Right ventricle myocardium superior (tissue), 1 donor: ENCODE data around the gene MRGPRE. TPM values are rescaled to one million over a fixed set of nuclear protein-coding genes. Genes with fewer than 3 reads are reported as not detected.
A peak's percentile ranks its signal among the peaks of the same experiment; 100 is the strongest.

ENCODE experiments used
- ATAC-seq: fragments of 200-7000 bp; cut with Tn5 transposase; one replicate; pipeline ENCODE4 v1.9.1; 2020; ENCODE audit warnings: mild to moderate bottlenecking; ENCODE audit not compliant: poor library complexity
- DNase-seq: peaks from one replicate; pipeline ENCODE4 v3.0.0-alpha.2; 2020
- intact Hi-C: fragments of 100-400 bp; cut with DNase I; formaldehyde crosslinking; loops from one replicate; pipeline ENCODE4 v1.11.2; 2022
- total RNA-seq: library from RNA; stranded (reverse); fragmentation: NEBNext Ultra II Directional; extraction: Animal tissue kit (Norgen Biotek cat#: 25700); gene quantifications from one replicate; pipeline ENCODE4 v1.2.1, GENCODE V29; 2021
- donor health status: DM: no; HTN: yes; CAD: no; lungs with severe emphysema.

MRGPRE gene
- total RNA-seq, 1 donor from 2014 or later = 0.16 TPM

DNA sequence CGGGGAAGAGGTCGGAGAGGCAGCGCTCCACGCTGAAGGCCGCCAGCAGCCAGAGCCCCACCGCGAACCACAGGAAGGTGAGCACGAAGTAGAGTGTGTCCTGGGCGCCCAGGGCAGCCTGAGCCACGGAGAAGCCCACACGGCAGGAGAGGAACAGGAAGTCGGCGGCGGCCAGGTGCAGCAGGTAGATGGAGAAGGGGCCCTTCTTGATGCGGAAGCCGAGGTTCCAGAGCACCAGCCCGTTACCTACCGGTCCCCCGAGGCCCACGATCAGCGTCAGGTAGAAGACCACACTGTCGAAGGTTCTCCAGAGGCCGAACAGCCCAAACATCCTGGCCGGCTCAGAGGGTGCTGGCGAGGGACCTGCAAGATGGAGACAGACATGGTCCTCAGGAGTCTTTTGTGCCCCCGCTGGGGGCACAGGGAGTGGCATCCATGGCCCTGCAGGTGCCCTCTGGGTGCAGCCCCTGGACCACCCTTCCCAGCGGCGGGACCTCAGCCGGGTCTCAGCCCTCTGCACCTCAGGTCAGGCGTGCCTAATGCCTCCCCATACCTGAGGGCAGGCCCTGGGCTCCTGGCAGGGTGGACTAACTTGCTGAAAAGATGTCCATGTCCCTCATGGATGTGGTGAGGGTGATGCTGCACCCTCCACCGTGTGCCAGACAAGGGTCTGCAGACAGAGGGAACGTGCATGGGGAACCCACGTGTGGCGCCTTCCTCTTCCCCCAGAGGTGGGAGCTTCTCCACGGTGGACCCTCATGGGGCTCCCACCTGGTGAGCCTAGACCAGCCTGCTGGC is 13.5 kb downstream of the MRGPRE start, which contains the start of gene MRGPRG:
MRGPRG (minus strand) TSS at position 331 of the 798 bp plus-strand sequence; CDS start at position 331, 0 bp downstream.
- no peak for ATAC-seq
- DNase-seq = peak; percentile 36
- intact Hi-C loops = loop anchor here (5.0 kb wide), 2 partner anchors 111 to 181 kb away; no protein-coding TSS in a partner anchor

DNA sequence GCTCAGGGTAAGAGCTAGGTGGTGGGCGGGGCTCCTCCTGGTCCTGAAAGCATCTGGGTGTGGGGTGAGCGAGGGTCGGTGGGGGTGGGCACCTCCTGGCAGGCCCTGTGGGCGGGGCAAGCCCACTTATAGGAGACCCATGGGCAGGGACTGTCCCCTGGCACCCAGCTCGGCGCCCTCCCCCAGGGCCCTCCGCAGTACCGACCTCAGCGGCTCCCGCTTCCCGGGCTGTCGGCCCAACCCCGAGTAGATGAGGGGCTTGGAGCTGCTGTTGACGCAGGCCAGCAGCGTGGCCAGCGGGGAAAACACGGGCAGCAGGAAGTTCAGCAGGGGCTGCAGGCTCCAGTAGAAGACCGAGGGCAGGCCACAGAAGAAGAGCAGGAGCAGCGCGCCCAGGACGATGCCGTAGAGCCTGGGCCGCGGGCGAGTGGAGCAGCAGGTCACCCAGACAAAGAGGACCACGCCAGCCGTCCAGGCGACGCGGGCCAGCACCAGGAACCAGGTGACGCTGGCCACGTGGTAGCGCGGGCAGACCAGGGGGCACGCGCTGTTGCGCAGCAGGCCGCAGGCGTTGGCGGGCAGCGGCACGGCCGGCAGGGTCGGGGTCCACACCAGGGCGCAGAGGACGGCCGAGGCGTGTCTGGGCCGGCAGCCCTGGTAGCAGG is 14.3 kb downstream of the MRGPRE start:
- DNase-seq (peak; percentile 36), ATAC-seq (peak; percentile 9)
- intact Hi-C loops = loop anchor here (5.0 kb wide), 2 partner anchors 111 to 181 kb away; no protein-coding TSS in a partner anchor

DNA sequence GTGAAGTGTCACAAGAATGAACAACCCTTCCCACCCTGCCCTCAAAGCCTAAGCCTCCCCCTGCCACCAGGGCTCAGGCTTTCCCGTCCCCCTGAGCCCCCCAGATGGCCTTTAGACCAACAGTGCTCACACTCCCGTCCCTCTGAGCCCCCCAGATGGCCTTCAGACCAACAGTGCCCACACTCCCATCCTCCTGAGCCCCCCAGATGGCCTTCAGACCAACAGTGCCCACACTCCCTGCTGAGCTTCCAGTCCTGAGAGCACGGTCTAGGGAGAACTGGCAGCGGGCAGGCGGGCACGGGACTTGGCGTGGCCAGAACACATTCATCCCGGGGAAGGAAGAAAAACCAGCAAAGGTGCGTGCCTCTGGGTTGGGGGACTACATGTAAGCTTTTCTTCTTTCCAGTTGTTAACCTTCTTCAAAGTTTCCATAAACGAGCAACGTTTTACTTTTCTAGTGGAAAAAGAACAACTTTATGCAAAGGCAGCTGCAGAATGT is 16.1 kb downstream of the MRGPRE start:
- peak; percentile 19 for DNase-seq
- intact Hi-C loops = loop anchor here (5.0 kb wide), 2 partner anchors 109 to 179 kb away; no protein-coding TSS in a partner anchor
- no peak for ATAC-seq

DNA sequence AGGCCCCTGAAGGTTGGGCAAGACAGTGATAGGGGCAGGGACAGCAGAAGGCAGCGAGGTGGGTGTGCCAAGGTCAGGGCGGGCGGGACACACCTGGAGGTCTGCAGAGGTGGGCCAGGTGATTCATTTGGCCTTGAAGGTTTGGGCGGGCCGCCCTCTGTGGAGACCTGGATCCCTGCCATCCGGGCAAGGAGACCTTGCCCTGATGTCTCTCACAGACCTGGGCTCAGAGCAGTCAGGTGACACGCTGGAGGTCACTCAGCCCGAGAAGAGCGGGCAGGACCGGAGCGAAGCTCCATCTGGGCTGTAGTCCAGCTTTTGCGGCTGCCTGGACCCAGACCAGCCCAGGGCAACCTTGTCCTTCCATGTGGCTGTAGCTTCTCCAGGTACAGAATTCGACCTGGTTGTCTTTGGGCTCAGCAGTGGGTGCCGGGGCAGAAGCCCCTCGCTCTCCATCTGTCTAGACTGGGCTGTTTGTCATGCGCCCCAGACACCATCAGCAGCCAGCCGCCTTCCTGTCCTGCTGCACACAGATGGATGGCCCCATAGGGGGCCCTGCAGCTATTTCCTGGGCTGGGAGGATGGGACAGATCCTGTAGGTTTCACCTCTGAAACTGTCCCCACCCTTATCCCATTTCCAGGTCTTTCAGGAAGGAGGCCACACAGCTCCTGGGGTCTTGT is 16.7 kb downstream of the MRGPRE start:
- DNase-seq = peak; percentile 37
- intact Hi-C loops = loop anchor here (5.0 kb wide), 2 partner anchors 108 to 178 kb away; no protein-coding TSS in a partner anchor
- no peak for ATAC-seq

GRCh38 chr11:3214420-3214699 is 17.9 kb downstream of the MRGPRE start:
- intact Hi-C loops = no loop called here
- no peak for ATAC-seq
- no peak for DNase-seq

DNA sequence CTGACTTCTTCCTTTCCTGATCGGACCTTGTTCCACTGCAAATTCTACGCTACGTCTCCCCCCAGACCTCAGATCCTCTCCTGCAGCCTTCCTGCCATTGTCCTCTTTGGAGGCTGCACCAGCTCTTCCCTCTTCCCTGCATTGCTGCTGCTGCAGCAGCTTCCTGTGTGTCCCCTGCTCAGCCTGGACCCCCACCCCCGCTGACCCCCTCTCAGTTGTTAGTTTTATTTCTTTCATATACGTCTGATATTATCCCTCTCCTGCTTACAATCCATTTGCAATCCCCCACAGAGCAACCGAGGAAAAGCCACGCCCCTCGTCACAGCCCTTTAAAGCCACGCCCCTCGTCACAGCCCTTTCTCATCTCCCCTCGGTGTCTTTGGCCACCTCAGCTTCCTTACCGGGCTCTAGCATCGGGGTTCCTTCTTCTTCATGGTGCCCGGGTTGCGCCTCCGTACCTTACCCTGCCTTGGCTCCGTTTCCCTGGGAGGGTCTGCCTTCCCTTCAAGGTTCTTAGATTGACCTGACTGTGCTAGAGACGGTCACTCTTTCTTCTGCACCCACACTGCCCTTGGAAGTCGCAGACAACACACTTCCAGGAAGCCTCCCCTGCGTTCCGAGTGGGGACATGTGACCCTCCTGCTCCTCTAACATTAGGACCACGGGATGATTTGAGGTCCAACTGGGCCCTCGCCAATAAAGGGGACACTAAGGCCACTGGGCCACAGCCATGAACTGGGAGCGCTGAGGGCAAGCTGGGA is 18.4 kb downstream of the MRGPRE start:
- ATAC-seq (no peak), DNase-seq (peak; percentile 26)
- intact Hi-C loops = no loop called here

- ATAC-seq = no peak
- intact Hi-C loops = no loop called here
- DNase-seq = peak; percentile 12
These were observed 23.9 kb downstream of the MRGPRE start for GRCh38 chr11:3208272-3208671.

GRCh38 chr11:3207526-3208189 is 24.6 kb downstream of the MRGPRE start:
- DNase-seq = peak; percentile 24
- no peak for ATAC-seq
- intact Hi-C loops = no loop called here

DNA sequence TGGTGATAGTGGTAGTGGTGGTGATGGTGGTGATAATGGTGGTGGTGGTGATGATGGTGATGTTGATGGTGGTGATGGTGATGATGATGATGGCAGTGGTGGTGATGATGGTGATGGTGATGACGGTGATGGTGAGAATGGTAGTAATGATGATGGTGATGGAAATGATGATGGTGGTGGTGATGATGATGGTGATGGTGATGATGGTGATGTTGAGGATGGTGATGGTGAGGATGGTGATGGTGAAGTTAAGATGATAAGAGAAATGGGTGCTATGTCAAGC is 25.4 kb downstream of the MRGPRE start:
- ATAC-seq = no peak
- intact Hi-C loops = no loop called here
- DNase-seq = no peak

- no peak for ATAC-seq
- DNase-seq = peak; percentile 23
- intact Hi-C loops = no loop called here
These were observed 25.9 kb downstream of the MRGPRE start for GRCh38 chr11:3206156-3206921.

DNA sequence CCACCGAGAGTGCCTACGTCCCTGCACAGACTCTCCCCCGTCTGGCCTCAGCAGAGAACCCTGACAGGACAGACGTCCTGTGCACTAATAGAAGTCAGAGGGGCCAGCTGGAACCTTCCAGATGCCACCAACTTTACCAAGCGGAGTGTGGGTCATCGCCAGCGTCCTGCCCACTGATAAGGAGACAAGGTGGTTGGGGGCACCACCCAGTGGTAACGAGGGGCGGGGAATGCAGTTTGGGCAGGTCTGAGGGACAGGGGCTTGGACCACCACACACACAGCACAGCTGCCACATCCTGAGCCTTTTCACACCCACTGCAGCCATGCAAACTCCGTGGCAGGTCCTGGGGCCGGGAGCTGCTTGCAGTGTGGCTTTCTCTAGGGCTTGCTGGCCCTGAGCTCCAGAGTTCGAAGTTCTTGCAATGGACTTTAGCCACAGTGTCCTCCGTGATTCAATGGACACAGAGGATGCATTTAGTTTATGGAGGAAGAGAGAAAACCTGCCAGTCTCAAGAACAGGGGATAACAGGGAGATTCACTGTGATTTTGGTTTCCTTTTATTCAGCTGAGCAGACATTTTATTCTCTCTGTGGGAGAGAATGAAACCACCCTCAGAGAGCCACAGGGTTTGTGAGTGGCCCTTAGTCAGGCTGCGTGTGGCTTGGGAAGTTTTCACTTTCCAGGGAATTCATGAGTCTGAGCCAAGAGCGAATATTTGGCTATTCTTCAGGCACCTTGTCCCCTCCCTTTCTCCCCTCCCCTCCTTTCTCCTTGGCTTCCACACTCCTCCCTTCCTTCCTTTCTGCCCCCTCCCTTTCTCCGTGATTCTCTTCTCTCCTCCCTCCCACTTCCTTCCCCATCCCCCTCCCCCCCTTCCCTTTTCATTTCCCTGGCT is 26.7 kb downstream of the MRGPRE start:
- ATAC-seq (no peak), DNase-seq (peak; percentile 26)
- intact Hi-C loops = no loop called here

- peak; percentile 25 for DNase-seq
- no peak for ATAC-seq
- intact Hi-C loops = no loop called here
These were observed 27.8 kb downstream of the MRGPRE start for GRCh38 chr11:3204141-3205015.

- ATAC-seq (peak; percentile 54), DNase-seq (peak; percentile 40)
- intact Hi-C loops = no loop called here
These were observed 28.8 kb downstream of the MRGPRE start for GRCh38 chr11:3203221-3204043.

GRCh38 chr11:3202759-3203158 is 29.5 kb downstream of the MRGPRE start:
- DNase-seq = peak; percentile 34
- intact Hi-C loops = no loop called here
- ATAC-seq = no peak

DNA sequence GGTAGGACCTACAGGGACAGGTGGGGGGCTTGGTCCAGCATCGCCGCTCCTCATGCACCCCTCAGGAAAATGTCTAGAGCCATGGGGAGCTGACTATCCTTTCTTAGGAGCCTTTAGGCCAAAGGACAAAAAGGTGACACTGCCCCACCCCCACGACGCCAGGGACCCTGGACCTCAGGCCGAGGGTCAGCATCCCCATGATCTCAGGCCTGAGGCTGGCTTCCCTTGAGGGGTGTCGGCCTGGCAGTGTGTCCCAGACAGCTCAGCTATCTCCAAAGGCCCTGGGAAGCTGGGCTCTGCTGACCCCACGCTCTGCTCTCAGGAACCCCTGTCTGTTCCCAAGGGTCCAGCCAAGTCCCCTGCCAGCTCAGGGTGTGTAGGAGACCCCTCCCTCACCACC is 29.9 kb downstream of the MRGPRE start:
- peak; percentile 26 for DNase-seq
- ATAC-seq = no peak
- intact Hi-C loops = no loop called here
